ENCODE results near the gene ACOX2. TPM values are rescaled to one million over a fixed set of nuclear protein-coding genes. Genes with fewer than 3 reads are reported as not detected.

Gene ACOX2
- total RNA-seq, 4 donors from 2014 or later: 17.3 to 43.3 (median 23.6) TPM

DNA sequence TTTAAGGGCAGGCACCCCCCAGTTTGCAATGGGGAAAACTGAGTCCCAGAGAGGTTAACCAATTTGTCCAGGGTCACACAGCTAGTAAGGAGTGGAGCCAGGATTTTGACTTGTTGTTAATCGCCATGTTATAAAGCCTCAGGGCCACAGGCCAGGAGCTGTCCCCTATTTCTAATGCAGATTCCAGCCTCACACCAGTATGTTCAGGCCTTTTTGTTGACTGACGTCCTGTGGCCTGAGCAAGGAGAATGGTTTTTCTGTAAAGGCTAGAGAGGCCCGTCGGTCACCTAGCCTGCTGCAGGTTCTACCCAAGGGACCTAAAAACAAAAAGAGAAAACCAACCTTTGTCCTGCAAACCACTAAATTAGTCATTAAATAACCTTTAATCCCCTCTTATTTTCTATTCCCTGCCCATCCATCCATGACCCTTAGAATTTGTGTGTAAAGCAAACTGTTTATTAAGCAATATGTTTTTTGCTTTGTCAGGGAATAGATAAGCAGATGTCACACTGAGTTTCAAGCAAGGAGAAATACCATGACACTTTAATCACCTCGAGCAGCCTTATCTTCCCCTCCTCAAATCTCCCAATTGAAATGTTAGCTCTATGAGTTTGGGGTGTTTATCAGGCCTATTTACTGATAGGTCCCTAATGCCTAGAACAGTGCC is 14.1 kb downstream of the ACOX2 start:
- TF ChIP-seq POLR2AphosphoS5 (IDR thresholded peaks at IDR 0.05) (no peak), EP300 (IDR thresholded peaks at IDR 0.05) (no peak), POLR2A (IDR thresholded peaks at IDR 0.05) (no peak), CTCF (IDR thresholded peaks at IDR 0.05) (no peak)
- 76 to 78% methylated on average over 4 to 5 of the region's 5 CpGs for WGBS, 2 donors (ENCODE audit: low coverage in 1 of 2)
- no peak for ATAC-seq
- no peaks in the 10 kb centered on the region for H3K27me3 ChIP-seq
- no peaks in the 10 kb centered on the region for H3K9me3 ChIP-seq
- no peak overlapping the region for H3K27ac ChIP-seq
- H3K36me3 ChIP-seq: peaks cover 0 to 98% of the 10 kb centered on the region in 2 donors
- H3K4me1 ChIP-seq: no peaks in the 10 kb centered on the region
- no peak overlapping the region for H3K4me3 ChIP-seq

GRCh38 chr3:58521917-58522631 is 14.9 kb downstream of the ACOX2 start:
- no peak for TF ChIP-seq POLR2AphosphoS5 (IDR thresholded peaks at IDR 0.05)
- no peak for TF ChIP-seq CTCF (IDR thresholded peaks at IDR 0.05)
- TF ChIP-seq EP300 (IDR thresholded peaks at IDR 0.05): no peak
- no peak for ATAC-seq
- WGBS, 2 donors (ENCODE audit: low coverage in 1 of 2): 60 to 70% methylated on average over 2 of the region's 10 CpGs
- no peaks in the 10 kb centered on the region for H3K27me3 ChIP-seq
- H3K4me1 ChIP-seq: no peaks in the 10 kb centered on the region
- H3K9me3 ChIP-seq: no peaks in the 10 kb centered on the region
- H3K27ac ChIP-seq: no peak overlapping the region
- no peak overlapping the region for H3K4me3 ChIP-seq
- H3K36me3 ChIP-seq: peaks cover 0 to 98% of the 10 kb centered on the region in 2 donors

DNA sequence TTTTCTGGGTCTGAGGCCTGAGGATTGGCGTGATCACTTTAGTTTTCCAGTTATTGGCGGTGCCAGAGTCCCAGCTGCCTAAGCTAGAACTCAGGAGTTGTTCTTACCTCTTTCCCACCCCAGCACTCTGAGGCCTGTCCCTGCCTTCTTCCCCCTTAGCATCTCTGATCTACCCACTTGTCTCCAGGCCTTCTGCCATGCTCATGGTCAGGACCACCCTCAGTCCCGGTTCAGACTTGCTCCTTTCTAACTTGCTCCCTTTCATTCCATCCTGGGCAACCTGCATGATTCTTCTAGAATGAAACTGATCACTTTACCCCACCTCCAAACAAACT is 15.7 kb downstream of the ACOX2 start:
- Histone ChIP-seq H3K27ac (no peak overlapping the region), H3K9me3 (no peaks in the 10 kb centered on the region), H3K36me3 (peaks cover 0 to 98% of the 10 kb centered on the region in 2 donors), H3K4me3 (no peak overlapping the region), H3K27me3 (no peaks in the 10 kb centered on the region), H3K4me1 (no peaks in the 10 kb centered on the region)
- TF ChIP-seq POLR2AphosphoS5 (IDR thresholded peaks at IDR 0.05): no peak
- no peak for TF ChIP-seq POLR2A (IDR thresholded peaks at IDR 0.05)
- no peak for TF ChIP-seq CTCF (IDR thresholded peaks at IDR 0.05)
- no peak for TF ChIP-seq EP300 (IDR thresholded peaks at IDR 0.05)
- WGBS, 2 donors (ENCODE audit: low coverage in 1 of 2): 91% methylated on average over 1 of the region's 3 CpGs; no CpG with 5 or more reads in 1 of the 2 donors
- no peak for ATAC-seq

DNA sequence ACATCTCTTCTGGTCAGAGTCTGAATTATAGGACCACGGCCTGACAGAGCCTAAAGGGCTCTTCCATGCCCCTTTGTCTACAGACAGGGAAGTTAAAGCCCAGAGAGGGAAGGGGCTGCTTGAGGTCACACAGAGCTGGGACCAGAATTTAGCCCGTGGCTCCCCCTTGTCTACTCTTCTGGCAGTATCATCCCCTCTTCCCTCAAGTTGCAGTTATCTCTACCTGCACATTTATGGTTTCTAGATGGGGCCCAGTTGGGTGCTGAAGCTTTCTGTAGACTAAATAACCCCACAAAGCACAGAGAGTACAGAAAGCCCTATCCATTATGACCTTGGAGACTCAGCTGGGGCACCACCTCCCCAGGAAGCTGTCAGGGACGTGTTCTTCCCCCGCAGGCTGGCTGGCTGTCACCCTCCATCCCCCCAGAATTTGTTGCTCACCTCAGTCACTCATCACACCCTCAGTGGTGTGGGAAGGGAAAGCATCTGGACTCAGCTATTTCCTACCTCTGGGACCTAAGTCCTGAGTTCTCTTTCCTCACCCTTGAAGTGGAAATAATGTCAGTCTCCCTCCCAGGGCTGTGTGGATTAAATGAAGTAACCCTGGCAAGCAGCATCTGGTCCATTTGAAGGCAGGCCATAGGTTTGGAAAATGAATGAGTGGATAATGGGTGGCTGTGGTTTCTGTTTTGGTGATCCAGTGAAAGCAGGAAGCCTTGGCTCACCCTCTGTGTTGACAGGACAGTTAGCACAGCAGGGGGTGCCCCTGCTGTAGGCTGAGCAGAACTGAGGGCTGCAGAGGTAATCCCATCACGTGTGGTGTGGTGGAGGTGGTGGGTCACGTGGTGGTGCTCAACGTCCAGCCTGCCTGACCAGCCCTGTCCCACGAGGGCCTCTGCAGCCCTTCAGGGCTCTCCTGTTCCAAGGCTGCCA is 16.3 kb downstream of the ACOX2 start:
- H3K36me3 ChIP-seq: peaks cover 0 to 98% of the 10 kb centered on the region in 2 donors
- WGBS, 2 donors (ENCODE audit: low coverage in 1 of 2): 39 to 100% methylated on average over 1 to 7 of the region's 8 CpGs
- H3K4me3 ChIP-seq: no peak overlapping the region
- no peaks in the 10 kb centered on the region for H3K9me3 ChIP-seq
- H3K27me3 ChIP-seq: no peaks in the 10 kb centered on the region
- no peak overlapping the region for H3K27ac ChIP-seq
- no peaks in the 10 kb centered on the region for H3K4me1 ChIP-seq
- TF ChIP-seq POLR2A (IDR thresholded peaks at IDR 0.05): no peak
- no peak for TF ChIP-seq CTCF (IDR thresholded peaks at IDR 0.05)
- no peak for TF ChIP-seq POLR2AphosphoS5 (IDR thresholded peaks at IDR 0.05)
- no peak for ATAC-seq

Data from gastroesophageal sphincter (tissue), 4 donors.